GM12801 (cell line): ENCODE results near the gene THADA.

Source experiments
- CTCF ChIP-seq: IDR thresholded peaks from one replicate; pipeline ENCODE4 v1.5.1; 2011; ENCODE audit warnings: control low read depth; ENCODE audit not compliant: insufficient read length; ENCODE audit errors: extremely low read depth

Gene THADA

GRCh38 chr2:43193652-43194120 is 402.2 kb downstream of the THADA start:
- TF ChIP-seq CTCF = no peak

GRCh38 chr2:43192744-43193651 is 402.8 kb downstream of the THADA start:
- TF ChIP-seq CTCF = no peak

- no peak for TF ChIP-seq CTCF
Observed at GRCh38 chr2:43191947-43192516, 403.8 kb downstream of the THADA start.

- no peak for TF ChIP-seq CTCF
Observed at GRCh38 chr2:43190311-43191052, 405.4 kb downstream of the THADA start.

GRCh38 chr2:43188561-43189386 is 407.1 kb downstream of the THADA start:
- no peak for TF ChIP-seq CTCF

- TF ChIP-seq CTCF = no peak
Observed at GRCh38 chr2:43186679-43187374, 409.0 kb downstream of the THADA start.
